HG02943 (cell line): Measurements from ENCODE around the gene PLAAT3.
"Not testable (repeated sequence)": the region's sequence is repeated elsewhere in the genome, so short reads cannot be mapped to it uniquely, and the experiment has no call there.

Experiments used
- ATAC-seq: cut with Tn5 transposase; IDR thresholded peaks from one replicate; pipeline ENCODE4 v1.9.1; 2021; ENCODE audit warnings: mild to moderate bottlenecking, low read depth, moderate library complexity; ENCODE audit not compliant: unreplicated experiment

The PLAAT3 gene

DNA sequence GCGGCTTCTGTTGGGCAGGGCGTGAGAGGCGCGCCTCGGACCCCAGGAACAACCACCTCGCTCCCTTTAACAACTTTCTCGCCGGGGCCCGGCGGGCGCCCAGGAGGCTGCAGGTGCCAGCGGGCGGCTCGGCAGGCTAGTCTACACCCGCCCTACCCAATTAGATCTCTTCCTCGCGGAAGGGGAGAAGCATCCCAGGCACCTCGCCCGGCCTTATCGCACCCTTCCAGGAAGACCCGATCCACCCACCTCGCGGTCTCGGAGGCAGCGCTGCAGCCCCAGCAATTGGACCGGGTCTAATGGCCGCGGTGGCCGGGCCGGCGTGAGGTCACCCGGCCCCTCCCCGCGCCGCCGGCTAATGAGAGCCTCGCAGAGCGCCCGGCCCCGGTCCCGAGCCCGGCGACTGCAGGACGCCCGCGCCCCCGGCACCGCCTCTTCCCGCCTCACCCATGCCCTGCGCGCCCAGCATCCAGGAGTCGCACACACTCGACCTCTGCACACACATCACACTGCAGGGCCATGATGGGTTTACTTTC lies at the start of gene PLAAT3:
PLAAT3 (minus strand) TSS at position 298 of the 536 bp plus-strand sequence. CDS start 419 bp downstream, outside the sequence.
- no peak for ATAC-seq

- ATAC-seq, result no peak
Measured at GRCh38 chr11:63663809-63664208, 49.6 kb upstream of the PLAAT3 start.

DNA sequence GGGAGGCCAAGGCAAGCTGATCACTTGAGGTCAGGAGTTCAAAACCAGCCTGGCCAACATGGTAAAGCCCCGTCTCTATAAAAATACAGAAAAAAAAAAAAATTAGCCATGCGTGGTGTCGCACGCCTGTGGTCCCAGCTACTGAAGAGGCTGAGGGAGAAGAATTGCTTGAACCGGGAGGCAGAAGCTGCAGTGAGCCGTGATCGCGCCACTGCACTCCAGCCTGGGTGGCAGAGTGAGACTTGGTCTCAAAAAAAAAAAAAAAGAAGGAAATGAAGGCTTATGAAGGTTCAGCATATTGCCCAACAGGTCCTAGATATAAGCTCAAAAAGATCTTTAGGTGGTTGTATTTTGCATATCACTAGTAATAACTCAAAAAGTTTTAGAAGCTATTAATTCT lies 46.7 kb upstream of the PLAAT3 start:
- ATAC-seq, result no peak

- no peak for ATAC-seq
Measured at GRCh38 chr11:63652671-63653070, 38.4 kb upstream of the PLAAT3 start.

GRCh38 chr11:63643205-63643604 lies 29.0 kb upstream of the PLAAT3 start:
- ATAC-seq, result no peak

- no peak for ATAC-seq
Measured at GRCh38 chr11:63641727-63642126, 27.5 kb upstream of the PLAAT3 start.

GRCh38 chr11:63639199-63639832 lies 25.1 kb upstream of the PLAAT3 start:
- no peak for ATAC-seq

GRCh38 chr11:63638436-63638835 lies 24.2 kb upstream of the PLAAT3 start:
- not testable (repeated sequence) for ATAC-seq

DNA sequence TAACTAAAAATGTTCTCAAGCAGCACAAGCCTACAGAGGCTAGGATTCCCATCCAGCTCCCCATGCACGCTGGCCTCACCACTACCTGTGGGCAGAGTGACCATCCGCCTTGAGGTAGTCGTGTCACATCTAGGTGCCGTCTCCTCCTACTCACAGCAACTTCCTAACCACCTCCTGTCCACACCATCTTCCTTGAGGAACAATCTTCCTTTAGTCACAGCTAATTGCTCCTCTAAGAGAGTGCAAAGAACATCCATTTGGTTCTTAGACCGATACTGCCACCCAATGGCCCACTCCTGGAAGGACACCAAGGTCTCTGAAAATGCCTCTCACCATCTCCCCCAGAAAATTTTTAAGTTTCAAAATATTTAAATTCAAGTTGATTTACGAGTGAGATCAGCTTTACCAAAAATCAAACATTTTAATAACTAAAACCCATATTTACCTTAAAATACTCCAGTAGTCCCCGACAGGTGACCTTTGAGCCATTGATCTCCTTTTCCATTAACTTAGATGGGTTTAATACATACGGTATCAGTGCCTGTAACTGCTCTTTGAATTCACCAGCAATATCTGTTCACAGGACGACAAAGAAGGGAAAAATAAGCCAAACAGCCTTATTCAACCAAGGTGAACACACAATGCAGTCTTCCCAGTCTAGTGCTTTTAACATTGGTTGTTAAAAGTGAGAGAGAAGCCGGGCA lies 21.7 kb upstream of the PLAAT3 start:
- no peak for ATAC-seq

GRCh38 chr11:63629426-63629825 lies 15.2 kb upstream of the PLAAT3 start:
- ATAC-seq, result no peak

DNA sequence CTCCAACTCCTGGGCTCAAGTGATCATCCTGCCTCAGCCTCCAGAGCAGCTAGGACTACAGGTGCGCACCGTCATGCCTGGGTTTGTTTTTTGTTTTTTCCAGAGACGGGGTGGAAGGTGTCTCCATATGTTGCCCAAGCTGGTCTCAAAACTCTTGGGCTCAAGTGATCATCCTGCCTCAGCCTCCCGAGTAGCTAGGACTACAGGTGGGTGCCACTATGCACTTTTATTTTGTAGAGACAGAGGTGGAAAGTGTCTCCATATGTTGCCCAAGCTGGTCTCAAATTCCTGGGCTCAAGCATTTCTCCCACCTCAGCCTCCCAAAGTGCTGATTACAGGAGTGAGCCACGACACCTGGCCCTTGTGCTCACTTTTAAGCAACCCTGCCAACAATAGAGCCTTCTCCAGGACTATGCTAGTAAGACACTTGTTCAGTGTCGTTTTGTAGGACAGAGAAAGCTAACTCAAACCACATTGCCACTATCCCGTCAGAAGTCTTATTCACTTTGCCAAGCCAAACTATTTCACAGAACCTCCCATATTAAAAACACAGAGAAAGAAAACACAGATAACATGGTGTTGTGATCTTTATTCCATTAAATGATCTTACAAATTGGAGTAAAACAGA lies 9.4 kb upstream of the PLAAT3 start:
- ATAC-seq, result no peak

GRCh38 chr11:63622323-63622722 lies 8.1 kb upstream of the PLAAT3 start:
- no peak for ATAC-seq

GRCh38 chr11:63621071-63621470 lies 6.8 kb upstream of the PLAAT3 start:
- no peak for ATAC-seq

DNA sequence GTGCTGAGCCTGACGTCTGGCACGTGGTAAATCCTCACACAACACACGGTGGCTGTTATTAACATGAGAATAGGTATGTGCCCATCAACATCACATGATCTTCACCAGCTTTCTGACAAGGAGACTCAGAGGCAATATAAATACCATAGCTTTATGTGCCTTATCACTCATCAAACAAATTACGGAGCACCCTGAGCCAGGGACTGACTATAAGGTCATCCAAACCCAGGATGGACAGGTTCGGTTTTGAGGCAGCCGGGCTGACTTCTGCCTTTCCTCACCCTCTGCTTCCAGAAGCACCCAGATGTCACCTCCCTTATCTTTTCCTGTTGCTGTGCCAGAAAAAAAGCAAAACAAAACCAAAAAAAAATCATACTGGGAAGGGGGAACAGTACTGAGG lies 5.7 kb upstream of the PLAAT3 start:
- no peak for ATAC-seq

- ATAC-seq, result not testable (repeated sequence)
Measured at GRCh38 chr11:63617686-63618085, 3.5 kb upstream of the PLAAT3 start.

DNA sequence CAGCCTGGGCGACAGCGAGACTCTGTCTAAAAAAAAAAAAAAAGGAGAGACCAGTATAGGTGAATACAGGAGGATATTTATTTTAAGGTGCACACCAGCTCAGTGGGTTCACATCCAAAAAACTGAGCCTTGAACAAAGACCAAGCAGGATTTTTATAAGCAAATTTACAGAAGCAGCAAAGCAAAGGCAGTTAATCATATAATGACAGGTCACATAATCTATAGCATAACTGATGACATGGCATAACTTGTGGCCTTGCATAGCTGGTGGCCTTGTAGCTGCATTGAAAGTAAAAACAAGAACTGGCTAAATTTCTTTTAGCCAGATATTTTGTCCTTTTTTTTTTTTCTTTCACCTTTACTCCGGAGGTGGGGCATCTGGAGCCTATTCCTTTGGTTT lies 2.7 kb upstream of the PLAAT3 start:
- ATAC-seq, result no peak

GRCh38 chr11:63613517-63614135 lies 607 bp downstream of the PLAAT3 start:
- ATAC-seq, result no peak

- no peak for ATAC-seq
Measured at GRCh38 chr11:63612181-63612580, 2.1 kb downstream of the PLAAT3 start.

GRCh38 chr11:63611395-63611747 lies 2.9 kb downstream of the PLAAT3 start:
- ATAC-seq, result no peak

DNA sequence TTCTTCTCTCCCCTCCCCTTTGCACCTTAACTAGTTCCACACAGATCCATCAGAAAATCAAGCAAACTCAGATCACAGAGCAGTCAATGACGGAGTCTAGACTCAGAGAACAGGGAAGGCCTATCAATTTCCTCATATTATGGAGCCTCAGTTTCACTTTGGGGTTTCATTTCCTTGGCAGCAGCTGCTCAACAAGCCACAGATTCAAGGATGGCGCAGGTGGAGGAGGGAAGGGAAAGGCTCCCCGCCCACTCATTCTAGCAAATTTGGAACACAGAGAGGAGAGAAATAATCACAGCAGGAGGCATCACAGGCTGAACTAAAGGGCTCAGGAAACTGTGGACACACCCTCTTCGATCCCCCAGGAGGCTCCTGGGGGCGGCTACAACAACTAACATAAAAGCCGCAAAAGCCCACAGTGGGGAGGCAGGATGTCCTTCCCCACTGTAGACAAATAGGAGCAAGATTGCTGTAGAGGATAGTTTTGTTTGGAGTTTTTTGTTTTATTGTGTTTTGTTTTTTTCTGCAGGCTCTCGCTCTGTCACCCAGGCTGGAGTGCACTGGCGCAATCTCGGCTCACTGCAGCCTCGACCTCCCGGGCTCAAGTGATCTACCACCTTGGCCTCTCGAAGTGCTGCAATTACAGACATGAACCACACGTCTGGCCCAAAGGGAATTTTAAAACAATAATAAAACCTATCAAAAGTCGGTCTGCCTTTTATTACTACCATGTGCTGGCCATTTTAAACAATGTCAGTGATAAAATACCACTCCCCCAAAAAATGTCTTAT lies 3.4 kb downstream of the PLAAT3 start:
- ATAC-seq, result no peak
